GM15510 (cell line): ENCODE results near the gene ARHGAP22.

Experiments
- POLR2A ChIP-seq: IDR thresholded peaks from 3 replicates; pipeline ENCODE4 v1.6.1; 2011; ENCODE audit warnings: borderline replicate concordance; ENCODE audit not compliant: insufficient read length; ENCODE audit errors: extremely low read depth

ARHGAP22 gene

DNA sequence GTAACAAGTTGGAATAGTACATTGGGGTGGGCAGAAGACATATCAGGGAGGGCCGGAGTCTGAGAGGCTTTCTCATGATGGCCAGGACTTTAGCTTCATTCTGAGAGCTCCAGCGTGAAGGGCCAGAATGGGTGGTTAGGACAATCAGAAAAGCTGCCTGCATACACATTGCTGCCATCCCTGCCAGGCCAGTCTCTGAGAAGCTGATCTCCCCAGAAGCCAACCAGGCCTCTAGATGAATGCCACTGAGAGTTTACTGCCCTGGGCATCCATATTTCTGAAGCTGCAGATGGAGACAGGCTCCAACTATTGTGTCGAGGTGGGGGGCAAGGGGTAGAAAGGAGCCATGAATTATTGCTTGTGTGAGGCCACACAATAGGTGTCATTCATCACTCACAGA, 32.0 kb upstream of the ARHGAP22 start:
- TF ChIP-seq POLR2A: no peak

DNA sequence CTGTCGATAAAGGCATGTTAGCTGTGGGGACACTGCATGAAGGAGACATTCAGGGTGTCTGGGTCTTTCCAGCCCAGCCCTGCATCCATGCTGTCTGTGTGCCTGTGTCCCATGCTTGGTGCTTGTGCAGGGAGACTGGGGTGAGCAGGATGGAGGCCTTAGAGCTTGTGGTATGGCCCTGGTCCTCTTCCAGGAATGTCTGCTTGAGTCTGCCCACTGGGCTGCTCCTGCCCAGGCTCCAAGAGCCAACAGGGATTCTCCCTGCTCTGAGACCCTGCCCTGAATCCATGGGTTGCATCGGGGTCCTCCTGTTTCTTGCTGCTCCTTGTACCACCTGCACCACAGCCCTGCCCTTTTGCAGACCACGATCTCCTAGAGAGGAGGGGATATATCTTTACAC, 31.4 kb upstream of the ARHGAP22 start:
- TF ChIP-seq POLR2A: no peak

DNA sequence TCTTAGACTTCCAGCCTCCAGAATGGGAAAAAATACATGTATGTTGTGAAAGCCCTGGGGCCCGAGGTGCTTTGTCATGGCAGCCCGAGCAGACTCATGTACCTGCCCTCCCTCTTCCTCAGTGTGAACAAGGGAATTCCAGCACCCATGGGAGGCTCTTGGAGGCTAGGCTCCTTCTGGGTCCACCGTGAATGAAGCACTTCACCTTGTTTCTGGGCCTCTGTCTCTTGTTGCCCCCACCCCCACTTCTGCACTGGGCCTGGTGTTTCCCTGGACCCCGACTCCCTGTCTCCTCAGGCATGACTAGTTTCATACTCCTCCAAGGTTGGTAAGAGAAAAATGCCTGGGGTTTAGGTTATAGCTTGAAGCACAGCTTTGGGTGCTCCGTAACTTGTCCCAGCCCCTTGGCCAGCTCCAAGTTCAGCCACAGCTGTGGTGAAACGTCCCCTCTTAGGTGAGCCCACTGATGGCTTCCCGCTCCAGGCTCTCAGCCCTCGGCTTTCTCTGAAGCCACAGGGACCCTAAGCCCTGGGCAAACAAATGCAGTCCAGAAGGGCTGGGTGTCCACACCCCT, 30.2 kb upstream of the ARHGAP22 start:
- TF ChIP-seq POLR2A: no peak

DNA sequence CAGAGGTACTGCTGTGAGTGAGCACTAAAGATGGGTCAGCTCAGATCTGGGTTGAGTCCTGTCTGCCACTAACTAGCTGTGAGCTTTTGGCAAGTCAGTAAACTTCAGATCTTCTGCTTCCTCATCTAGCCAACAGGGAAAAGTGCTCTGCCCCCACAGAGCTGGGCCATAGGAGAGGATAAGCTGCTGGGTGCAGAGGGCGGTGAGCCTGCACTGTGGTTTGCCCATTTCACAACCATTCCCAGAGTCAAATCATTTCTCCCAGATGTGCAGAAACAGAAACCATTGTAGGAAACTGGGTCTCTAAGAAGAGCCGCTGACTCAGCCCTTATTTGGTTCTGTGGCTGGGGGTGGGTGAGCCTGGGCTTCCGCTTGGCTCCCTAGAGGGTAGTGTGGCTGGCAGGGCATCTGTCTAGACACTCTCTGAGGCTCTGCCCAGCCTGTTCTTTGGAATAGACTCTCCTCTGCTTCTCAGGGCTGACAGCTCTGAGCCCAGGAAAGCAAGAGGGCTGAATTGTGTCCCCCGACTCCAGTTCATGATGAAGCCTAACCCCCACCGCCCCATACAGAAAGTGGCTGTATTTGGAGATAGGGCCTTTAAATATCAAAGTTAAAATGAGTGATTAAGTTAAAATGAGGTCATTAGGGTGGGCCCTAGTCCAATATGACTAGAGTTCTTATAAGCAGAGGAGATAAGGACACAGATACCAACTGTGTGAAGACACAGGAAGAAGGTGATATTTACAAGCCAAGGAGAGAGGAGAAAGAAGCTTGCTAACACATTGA, 29.5 kb upstream of the ARHGAP22 start:
- TF ChIP-seq POLR2A: no peak

DNA sequence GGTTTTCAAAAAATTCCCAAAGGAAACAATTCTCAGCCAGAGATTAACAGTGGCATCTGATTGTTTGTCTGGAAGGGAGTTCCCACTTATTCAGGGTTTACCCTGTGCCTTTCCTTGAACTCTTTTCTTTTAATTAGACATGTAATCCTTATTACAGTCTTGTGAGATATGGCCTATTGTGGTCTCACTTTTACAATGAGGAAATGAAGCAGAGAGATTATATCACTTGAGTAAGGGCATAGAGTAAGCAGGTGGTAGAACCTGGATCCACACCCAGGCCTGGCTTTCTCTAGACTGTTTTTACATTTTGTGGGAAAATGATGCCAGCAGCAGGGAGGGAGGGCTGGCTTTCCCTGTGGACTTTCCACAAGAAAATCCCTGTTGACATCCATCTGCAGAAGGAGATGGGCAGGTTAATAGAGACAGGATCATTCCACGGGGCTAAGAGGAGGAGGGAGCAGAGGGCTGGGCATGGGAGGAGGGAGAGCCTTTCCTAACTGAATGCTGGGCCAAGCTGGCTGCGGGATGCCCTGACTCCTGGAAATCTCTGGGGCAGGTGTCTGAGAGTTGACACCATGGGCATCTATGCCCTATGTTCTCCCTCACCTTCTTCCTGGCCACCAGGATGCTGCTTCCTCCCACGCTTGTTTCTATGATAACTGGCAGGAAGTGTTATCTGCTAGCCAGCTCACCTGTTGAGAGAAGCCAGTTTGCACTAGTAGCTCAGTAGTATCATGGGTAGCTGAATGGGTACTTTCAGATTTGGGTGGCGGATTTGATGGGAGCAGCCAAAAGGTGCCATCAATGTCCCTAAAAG, 28.7 kb upstream of the ARHGAP22 start:
- no peak for TF ChIP-seq POLR2A

DNA sequence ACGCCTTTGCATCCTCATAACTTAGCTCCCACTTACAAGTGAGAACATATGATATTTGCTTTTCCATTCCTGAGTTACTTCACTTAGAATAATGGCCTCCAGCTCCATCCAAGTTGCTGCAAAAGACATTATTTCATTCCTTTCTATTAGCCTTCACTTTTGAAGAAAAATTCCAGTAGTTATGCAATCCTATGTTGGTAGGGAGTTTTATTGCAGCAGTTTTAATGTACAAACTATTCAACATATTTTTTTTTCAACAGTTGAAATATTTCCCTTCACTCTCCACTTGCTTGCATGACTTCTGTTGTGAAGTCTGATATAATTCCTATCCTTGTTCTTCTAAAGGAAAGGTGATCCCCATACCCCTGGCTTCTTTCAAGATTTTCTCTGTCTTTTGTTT, 27.3 kb upstream of the ARHGAP22 start:
- TF ChIP-seq POLR2A: no peak

DNA sequence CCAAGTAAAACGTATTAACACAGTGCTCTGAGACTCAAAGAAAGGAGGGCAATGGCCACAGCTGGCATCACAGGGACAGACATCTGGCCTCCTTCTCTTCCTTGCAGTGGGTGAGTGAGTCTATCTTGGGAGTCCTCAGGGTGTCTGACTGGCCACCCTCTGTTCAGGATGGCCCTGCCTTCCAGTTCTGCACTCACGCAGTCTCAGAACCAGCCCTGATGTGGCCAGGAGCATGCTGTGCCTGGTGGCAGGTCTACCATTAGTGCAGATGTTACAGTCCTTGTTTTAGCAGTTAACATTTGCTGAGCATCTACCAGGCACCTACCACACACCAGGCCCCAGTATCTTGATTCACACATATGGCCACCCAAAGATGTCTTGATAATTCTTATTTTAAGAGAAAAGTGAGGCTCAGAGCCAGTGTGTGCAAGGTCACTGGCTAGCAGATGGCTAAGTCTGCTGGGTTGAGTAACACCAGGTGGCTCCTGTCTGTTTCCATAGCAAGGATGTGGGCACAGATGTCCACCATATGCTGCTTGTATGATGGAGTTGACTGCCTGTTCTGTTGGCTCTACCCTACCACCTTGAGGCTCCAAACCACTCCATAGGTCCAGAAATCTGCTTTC, 23.2 kb upstream of the ARHGAP22 start:
- no peak for TF ChIP-seq POLR2A

DNA sequence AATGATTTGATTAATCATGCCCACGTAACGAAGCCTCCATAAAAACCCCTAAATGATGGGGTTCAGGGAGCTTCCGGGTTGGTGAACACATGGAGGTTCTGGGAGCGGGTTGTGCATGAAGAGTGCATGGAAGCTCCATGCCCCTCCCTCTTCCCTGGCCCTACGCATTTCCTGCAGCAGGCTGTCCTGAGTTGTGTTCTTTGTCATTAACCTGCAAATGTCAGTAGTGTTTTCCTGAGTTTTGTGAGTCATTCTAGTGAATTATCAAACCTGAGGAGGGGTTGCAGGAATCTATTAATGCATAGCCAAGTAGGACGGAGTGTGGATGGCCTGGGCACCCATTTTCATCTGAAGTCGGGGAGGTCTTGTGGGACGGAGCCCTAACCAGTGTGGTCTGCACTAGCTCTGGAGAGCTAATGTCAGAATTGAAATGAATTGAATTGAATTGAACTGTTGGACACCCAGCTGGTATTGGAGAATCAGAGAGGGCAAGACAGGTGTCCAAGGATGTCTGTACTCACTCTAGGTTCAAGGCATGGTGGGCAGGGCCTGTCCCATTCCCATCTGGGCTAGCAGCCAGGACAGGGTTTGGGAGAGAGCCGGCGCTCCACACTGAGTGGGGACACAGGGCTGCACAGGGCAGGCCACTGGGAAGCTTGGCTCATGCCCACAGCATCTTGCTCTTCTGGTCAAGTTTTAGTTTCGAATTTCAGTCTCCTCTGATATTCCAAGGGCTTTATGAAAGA, 22.3 kb upstream of the ARHGAP22 start:
- no peak for TF ChIP-seq POLR2A

DNA sequence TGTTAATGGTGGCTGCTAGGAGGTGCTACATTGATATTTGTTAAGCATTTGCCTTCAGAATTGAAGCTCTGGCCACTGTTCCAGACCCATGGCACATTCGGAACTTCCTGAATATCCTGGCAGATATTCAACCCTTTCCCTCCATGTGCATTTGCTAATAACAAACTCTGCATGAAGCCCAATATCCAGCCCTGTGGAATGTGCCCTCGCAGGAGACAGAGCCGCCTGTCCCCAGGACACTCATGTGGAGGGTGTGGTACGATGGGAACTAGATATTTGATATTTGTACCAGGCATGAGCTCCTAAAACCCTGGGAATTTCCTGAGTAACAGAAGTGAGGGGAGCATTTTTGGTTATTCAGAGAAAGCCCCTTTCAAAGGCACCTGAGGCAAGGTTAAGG, 21.6 kb upstream of the ARHGAP22 start:
- no peak for TF ChIP-seq POLR2A

DNA sequence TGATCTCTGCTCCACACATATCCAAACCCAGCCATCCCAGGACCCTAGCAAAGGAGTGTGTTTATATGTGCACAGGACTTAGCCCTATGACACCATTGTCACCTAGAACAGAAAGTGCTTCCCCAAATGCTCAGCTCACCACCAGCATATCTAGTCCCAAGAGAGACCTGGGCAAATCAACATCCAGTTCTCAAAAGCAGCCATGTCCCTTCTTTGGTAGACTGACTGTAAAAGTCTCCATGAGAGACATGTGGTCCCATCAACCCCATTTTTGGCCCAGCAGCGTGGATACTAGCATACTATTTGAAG, 20.9 kb upstream of the ARHGAP22 start:
- TF ChIP-seq POLR2A: no peak

DNA sequence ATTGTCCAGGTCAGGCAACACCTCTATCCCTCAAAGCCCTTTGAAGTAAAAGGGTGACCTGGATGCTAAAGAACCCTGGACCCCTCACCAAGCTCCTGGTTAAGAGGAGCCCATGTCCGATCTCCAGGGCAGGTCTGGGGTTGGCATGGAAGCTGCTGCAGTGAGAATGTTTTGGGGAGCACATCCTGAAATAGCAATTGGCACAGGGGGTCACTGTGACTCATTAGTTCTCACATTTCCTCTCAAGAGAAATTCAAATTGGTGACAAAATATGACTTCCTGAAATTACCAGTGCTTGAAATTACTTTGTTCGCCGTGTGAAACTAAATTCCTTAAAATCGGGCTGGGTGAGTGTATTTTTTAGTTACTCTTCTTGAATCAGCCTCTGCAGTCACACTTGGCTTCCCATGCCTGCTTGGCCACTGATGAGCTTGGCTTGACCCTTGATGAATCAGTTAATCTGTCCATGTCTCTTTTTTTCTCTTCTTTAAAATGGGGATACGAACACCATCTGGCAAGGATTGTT, 18.8 kb upstream of the ARHGAP22 start:
- no peak for TF ChIP-seq POLR2A

DNA sequence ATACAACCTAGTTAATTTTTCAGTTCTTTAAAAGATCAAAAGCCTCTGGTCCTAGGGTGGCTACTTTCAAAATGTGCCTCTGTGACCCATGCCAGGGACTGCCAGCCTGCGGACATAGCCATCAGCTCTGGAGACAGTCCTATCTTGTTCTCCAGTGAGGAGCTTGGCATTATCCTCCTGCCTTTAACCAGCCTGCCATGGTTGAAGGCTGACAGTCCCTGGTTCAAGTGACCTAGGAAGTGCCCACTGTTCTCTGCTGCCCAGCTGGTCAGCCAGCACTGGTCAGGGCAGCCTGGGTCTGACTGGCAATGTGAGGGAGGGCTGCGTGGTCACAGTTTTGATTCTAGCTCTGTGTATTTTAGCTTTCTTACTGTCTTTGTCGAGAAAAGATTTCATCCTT, 18.1 kb upstream of the ARHGAP22 start:
- no peak for TF ChIP-seq POLR2A

DNA sequence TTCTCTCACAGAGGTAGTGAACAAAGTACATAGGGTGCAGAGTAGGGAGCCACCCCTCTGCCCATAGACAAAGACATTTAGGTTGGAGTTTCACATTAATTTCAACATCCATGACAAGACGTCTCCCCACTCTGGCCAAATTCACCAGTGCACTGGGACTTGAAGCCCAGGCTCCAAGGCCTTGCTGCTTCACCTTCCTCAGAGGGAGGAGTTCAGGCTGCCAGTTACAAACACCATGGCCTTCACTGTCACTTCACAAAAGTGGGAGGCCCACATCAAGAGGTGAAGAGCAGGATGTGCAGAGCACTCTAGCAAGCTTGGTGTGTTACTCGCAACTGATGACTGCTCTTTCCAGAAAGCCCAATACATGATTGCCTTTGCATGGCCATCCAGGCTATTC, 15.8 kb upstream of the ARHGAP22 start:
- no peak for TF ChIP-seq POLR2A

DNA sequence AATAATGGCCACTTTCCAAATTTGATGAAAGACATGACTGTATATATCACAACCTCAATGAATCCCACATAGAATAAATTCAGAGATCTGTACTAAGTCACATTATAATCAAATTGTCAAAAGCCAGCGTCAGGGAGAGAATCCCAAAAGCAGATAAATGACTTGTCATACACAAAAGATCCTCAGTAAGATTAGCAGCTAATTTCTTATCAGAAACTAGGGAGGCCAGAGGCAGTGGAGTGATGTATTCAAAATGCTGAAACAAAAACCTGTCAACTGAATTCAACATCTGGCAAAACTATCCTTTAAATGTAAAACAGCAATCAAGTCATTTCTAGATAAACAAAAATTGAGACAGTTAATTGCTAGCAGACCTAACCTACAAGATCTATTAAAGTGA, 11.6 kb upstream of the ARHGAP22 start:
- no peak for TF ChIP-seq POLR2A

DNA sequence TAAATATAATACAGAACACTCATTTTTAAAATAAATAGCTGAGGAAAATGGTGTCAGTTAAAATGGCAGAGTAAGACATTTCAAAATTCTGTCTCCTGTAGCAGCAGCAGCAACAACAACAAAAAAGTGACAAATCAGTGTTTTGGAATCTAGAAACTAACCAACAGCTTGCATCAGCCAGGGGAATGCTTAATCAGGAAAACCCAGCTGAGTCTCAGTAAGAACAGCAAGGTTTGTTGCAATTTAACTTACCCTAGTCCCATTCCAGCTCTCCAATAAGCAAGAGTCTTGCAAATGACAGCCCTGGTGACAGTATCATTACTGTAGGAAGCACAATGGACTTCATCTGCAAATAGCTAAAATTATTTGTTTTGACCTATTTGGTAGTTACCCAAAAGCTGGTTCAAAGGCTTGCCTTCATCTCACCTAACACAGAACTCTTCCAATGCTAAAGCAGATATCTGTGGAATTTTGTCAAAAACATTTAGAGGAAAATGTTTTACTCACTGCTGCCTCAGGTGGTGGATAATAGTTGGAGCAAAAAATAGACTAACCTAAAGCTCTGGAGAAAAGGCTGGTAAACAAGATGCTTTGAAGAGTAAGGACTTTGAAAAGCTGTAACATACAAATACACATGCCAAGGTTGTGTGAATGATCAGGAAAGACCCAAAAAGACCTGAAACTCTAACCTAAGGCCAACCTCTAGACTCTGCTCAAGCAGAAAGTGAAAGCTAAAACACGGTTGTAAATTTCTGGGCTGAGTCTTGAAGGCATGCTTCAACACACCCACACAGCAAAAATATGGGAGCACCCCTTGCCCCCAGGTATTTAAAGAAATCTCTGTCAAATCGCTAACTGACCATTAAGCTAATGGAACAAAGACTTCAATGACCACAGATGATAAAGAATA, 9.9 kb upstream of the ARHGAP22 start:
- TF ChIP-seq POLR2A: no peak
